ENCODE measurements around the gene TMEM186. TPM values are rescaled to one million over a fixed set of nuclear protein-coding genes. Genes with fewer than 3 reads are reported as not detected.
"Not testable (repeated sequence)": the region's sequence is repeated elsewhere in the genome, so short reads cannot be mapped to it uniquely, and the experiment has no call there.

TMEM186 gene
- 10 to 100 TPM; 15.3 to 15.4 TPM for total RNA-seq

GRCh38 chr16:8797364-8798173 lies at the start of gene TMEM186, which contains the start of gene PMM2:
TMEM186 (minus strand) TSS chr16:8797639; CDS start chr16:8797614, 25 bp downstream.
PMM2 (plus strand) TSS chr16:8797839; CDS start chr16:8797883, 44 bp downstream.
- H3K27ac Mint-ChIP-seq = peak within 1 kb of the TSS; percentile 96
- ChIA-PET CTCF (interaction anchor here (1.6 kb wide), 1 partner anchor 143 kb away, joined by 5 read pairs; no protein-coding TSS in a partner anchor), POLR2A (interaction anchor here (0.5 to 2.0 kb wide), 15 partner anchors 9 to 281 kb away, joined by 3 to 7 read pairs (median 4); partner anchors contain the start of gene CARHSP1)
- DNase-seq (peak; percentile 98), ATAC-seq (peak; percentile 95)
- H3K9me3 Mint-ChIP-seq = no peaks in the 10 kb centered on the region
- H3K4me3 Mint-ChIP-seq = peak within 1 kb of the TSS; percentile 87
- H3K36me3 Mint-ChIP-seq (ENCODE audit: low read depth) = peaks cover 28% of the 10 kb centered on the region
- no peaks in the 10 kb centered on the region for H3K27me3 Mint-ChIP-seq
- H3K4me1 Mint-ChIP-seq (ENCODE audit: low read depth) = peaks cover 40% of the 10 kb centered on the region
- no peak for TF ChIP-seq CTCF (IDR thresholded peaks at IDR 0.05)
- intact Hi-C loops (cut with micrococcal nuclease) = loop anchor here (5.0 kb wide), 2 partner anchors 140 to 230 kb away; no protein-coding TSS in a partner anchor

GRCh38 chr16:8847145-8847544 lies 49.7 kb upstream of the TMEM186 start:
- Mint-ChIP-seq H3K4me3 (no peak overlapping the region), H3K4me1 (ENCODE audit: low read depth) (peaks cover 8% of the 10 kb centered on the region), H3K27me3 (no peaks in the 10 kb centered on the region), H3K27ac (no peak overlapping the region), H3K36me3 (ENCODE audit: low read depth) (peaks cover 33% of the 10 kb centered on the region), H3K9me3 (no peaks in the 10 kb centered on the region)
- no peak for ATAC-seq
- no peak for TF ChIP-seq CTCF (IDR thresholded peaks at IDR 0.05)
- POLR2A ChIA-PET = interaction anchor here (0.6 to 1.1 kb wide), 3 partner anchors 18 to 1920 kb away, joined by 3 read pairs; no protein-coding TSS in a partner anchor
- CTCF ChIA-PET = no interaction called here
- intact Hi-C loops (cut with micrococcal nuclease) = no loop called here
- no peak for DNase-seq

GRCh38 chr16:8846401-8846932 lies 49.0 kb upstream of the TMEM186 start:
- ATAC-seq (no peak), DNase-seq (no peak)
- Mint-ChIP-seq H3K27ac (no peak overlapping the region), H3K4me1 (ENCODE audit: low read depth) (peaks cover 8% of the 10 kb centered on the region), H3K27me3 (no peaks in the 10 kb centered on the region), H3K36me3 (ENCODE audit: low read depth) (peaks cover 30% of the 10 kb centered on the region), H3K4me3 (no peak overlapping the region), H3K9me3 (no peaks in the 10 kb centered on the region)
- CTCF ChIA-PET = no interaction called here
- TF ChIP-seq CTCF (IDR thresholded peaks at IDR 0.05) = no peak
- POLR2A ChIA-PET = interaction anchor here (0.6 to 1.1 kb wide), 3 partner anchors 18 to 1921 kb away, joined by 3 read pairs; no protein-coding TSS in a partner anchor
- intact Hi-C loops (cut with micrococcal nuclease) = no loop called here

- ATAC-seq (no peak), DNase-seq (no peak)
- CTCF ChIA-PET = no interaction called here
- no peak overlapping the region for H3K27ac Mint-ChIP-seq
- no peak for TF ChIP-seq CTCF (IDR thresholded peaks at IDR 0.05)
- POLR2A ChIA-PET = no interaction called here
- no peaks in the 10 kb centered on the region for H3K9me3 Mint-ChIP-seq
- intact Hi-C loops (cut with micrococcal nuclease) = no loop called here
- H3K27me3 Mint-ChIP-seq = no peaks in the 10 kb centered on the region
- peaks cover 25% of the 10 kb centered on the region for H3K36me3 Mint-ChIP-seq (ENCODE audit: low read depth)
- peaks cover 8% of the 10 kb centered on the region for H3K4me1 Mint-ChIP-seq (ENCODE audit: low read depth)
- H3K4me3 Mint-ChIP-seq = no peak overlapping the region
Observed at GRCh38 chr16:8845699-8846298, 48.4 kb upstream of the TMEM186 start.

GRCh38 chr16:8843296-8843695 lies 45.9 kb upstream of the TMEM186 start:
- DNase-seq; H3K4me3 Mint-ChIP-seq; H3K4me1 Mint-ChIP-seq (ENCODE audit: low read depth); H3K27ac Mint-ChIP-seq; POLR2A ChIA-PET; H3K36me3 Mint-ChIP-seq (ENCODE audit: low read depth); ATAC-seq; H3K9me3 Mint-ChIP-seq; H3K27me3 Mint-ChIP-seq; intact Hi-C loops (cut with micrococcal nuclease); CTCF ChIA-PET: not testable (repeated sequence)

- ATAC-seq; intact Hi-C loops (cut with micrococcal nuclease); H3K9me3 Mint-ChIP-seq; H3K4me1 Mint-ChIP-seq (ENCODE audit: low read depth); H3K4me3 Mint-ChIP-seq; H3K27me3 Mint-ChIP-seq; CTCF ChIA-PET; H3K36me3 Mint-ChIP-seq (ENCODE audit: low read depth); DNase-seq; POLR2A ChIA-PET: not testable (repeated sequence)
- peak overlapping the region; percentile 31 for H3K27ac Mint-ChIP-seq
Observed at GRCh38 chr16:8842016-8842415, 44.6 kb upstream of the TMEM186 start.

DNA sequence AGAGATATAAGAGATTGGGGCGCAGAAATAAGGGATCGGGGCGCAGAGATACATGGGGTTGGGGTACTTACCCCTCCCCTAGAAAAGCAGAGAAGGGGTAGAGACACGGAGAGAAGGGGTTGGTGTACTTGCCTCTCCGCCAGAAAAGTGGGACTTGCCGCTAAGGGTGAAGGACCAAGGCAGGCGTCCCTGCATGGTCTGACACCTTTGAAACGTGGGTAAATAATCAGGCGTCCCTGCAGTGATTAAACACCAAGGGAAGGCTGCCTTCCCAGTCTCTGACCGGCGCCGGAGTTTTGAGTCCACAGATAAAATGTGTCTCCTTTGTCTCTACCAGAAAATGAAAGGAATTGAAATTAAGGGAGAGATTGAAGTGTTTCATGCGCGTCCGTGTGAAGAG lies 40.2 kb upstream of the TMEM186 start:
- H3K4me1 Mint-ChIP-seq (ENCODE audit: low read depth); CTCF ChIA-PET; H3K27ac Mint-ChIP-seq; DNase-seq; H3K9me3 Mint-ChIP-seq; POLR2A ChIA-PET; H3K36me3 Mint-ChIP-seq (ENCODE audit: low read depth); H3K4me3 Mint-ChIP-seq; H3K27me3 Mint-ChIP-seq; ATAC-seq; intact Hi-C loops (cut with micrococcal nuclease): not testable (repeated sequence)

DNA sequence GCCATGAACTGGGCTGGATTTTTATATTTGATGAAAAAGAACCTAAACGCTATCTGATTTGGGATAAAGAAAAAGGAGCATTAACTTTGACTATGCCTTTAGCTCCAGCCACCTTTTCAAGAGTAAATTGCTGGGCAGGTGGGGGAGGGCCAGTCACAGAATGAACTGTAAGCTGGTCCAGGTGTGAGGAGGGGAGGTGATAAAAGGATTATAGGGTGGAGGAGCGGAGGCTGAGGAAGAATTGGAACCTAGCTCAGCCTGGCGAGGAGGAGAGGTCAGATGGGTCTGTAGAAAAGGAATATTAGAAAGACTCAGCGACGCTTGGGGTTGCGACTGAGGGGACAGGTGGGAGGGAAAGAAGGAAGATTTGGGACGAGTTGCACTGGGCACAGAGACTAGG lies 39.4 kb upstream of the TMEM186 start:
- intact Hi-C loops (cut with micrococcal nuclease); H3K9me3 Mint-ChIP-seq; ATAC-seq; CTCF ChIA-PET; POLR2A ChIA-PET; DNase-seq; H3K4me3 Mint-ChIP-seq; H3K27ac Mint-ChIP-seq; H3K36me3 Mint-ChIP-seq (ENCODE audit: low read depth); H3K27me3 Mint-ChIP-seq; H3K4me1 Mint-ChIP-seq (ENCODE audit: low read depth): not testable (repeated sequence)

Data from activated CD8-positive, alpha-beta T cell treated with anti-CD3 and anti-CD28 coated beads for 36 hours (primary cell).